ENCODE results near the gene WIPF3. TPM values are rescaled to one million over a fixed set of nuclear protein-coding genes. Genes with fewer than 3 reads are reported as not detected.

Gene WIPF3, protein sequence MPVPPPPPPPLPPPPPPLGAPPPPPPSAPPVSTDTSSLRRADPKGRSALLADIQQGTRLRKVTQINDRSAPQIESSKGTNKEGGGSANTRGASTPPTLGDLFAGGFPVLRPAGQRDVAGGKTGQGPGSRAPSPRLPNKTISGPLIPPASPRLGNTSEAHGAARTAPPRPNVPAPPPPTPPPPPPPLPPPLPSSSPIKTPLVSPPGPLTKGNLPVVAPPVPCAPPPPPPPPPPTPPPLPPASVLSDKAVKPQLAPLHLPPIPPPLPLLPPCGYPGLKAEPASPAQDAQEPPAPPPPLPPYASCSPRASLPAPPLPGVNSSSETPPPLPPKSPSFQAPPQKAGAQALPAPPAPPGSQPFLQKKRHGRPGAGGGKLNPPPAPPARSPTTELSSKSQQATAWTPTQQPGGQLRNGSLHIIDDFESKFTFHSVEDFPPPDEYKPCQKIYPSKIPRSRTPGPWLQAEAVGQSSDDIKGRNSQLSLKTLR
- total RNA-seq, result not detected
- not detected for polyA plus RNA-seq

DNA sequence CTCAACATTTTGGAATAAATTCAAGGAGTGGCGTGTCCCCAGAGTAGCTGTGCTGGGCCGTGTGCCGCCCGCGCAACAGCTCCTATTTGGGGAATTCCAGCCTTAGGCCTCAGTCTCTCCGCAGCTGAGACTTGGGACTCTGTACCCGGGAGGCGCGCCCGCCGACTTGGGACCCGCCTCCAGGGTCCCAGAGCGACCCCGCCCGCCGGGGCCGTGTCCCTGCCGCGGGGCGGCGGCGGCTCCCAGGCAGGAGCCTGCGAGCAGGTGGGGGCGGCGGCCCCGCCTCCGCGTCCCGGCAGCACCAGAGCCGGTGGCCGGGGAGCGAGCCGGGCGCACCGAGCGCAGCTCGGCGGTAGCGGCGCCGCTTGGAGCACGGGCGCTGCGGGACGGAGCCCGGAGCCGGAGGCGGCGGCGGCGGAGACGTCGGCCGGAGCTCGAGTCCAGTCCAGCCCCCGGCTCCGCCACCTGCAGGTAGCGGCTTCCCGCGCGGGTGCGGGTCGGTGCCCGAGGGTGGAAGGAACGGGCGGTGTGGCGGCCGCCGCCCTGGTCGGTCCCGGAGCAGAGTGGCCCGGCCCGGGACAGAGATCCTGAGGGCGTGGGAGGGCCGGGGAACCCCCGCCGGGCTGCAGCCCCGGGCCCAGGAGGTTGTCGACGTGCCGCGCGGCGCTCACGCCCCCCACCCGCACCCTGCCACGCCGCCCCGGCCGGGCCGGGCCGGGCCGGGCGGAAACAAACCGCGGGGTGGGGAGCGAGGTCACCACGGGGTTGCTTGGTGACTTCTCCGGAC is at the start of gene WIPF3:
Gene WIPF3 (plus strand): TSS at position 301 of the 787 bp plus-strand sequence. CDS start 28,217 bp downstream, outside the sequence.
- no peak within 1 kb of the TSS for H3K27ac Mint-ChIP-seq

DNA sequence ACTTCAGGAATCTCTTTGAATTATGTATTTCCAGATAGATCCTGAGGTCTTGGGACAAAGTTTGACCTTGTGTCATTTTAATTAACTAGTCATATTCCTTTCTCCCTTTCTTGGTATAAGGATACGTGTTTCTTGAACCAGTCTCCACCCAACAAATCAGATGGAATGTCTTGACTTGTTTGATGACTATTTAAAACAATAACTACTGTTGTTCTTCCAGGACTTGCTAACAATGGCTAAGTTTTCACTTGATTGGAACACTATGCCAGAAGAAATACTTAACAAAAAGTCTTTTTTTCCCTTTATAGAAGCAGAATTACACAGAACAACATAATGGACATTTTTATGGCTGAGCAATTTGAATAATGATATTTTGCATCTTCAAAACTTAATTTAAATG is 43.0 kb upstream of the WIPF3 start:
- H3K9me3 ChIP-seq (ENCODE audit: control insufficient read depth in 2 of 2, low read length in 2 of 2), result no peaks in the 10 kb centered on the region
- Mint-ChIP-seq H3K4me1 (no peaks in the 10 kb centered on the region), H3K27me3 (peaks cover 7% of the 10 kb centered on the region), H3K4me3 (no peak overlapping the region), H3K27ac (no peak overlapping the region), H3K9me3 (peaks cover 0 to 2% (median 0%) of the 10 kb centered on the region in 7 donors), H3K36me3 (no peaks in the 10 kb centered on the region)
- ATAC-seq (ENCODE audit: low read depth in 2 of 2), result no peak
- no peaks in the 10 kb centered on the region for H3K27me3 ChIP-seq (ENCODE audit: control insufficient read depth, insufficient read depth, low read length)
- no peaks in the 10 kb centered on the region for H3K36me3 ChIP-seq (ENCODE audit: control insufficient read depth, insufficient read depth, low read length)
- H3K27ac ChIP-seq (ENCODE audit: insufficient read depth, low read length, poor library complexity, severe bottlenecking), result no peak overlapping the region
- no peak overlapping the region for H3K4me3 ChIP-seq (ENCODE audit: low read depth, low read length)
- DNase-seq, result no peak
- no peaks in the 10 kb centered on the region for H3K4me1 ChIP-seq (ENCODE audit: control insufficient read depth, insufficient read depth, low read length, poor library complexity, severe bottlenecking)

More for the DNA sequence above, at the start of gene WIPF3:
- Mint-ChIP-seq H3K4me1 (peaks cover 0 to 7% (median 0%) of the 10 kb centered on the region in 4 donors), H3K9me3 (peaks cover 0 to 7% (median 0%) of the 10 kb centered on the region in 7 donors), H3K4me3 (no peak within 1 kb of the TSS), H3K27me3 (peaks cover 67% of the 10 kb centered on the region), H3K36me3 (no peaks in the 10 kb centered on the region)
- H3K4me1 ChIP-seq (ENCODE audit: control insufficient read depth, insufficient read depth, low read length, poor library complexity, severe bottlenecking), result no peaks in the 10 kb centered on the region
- H3K27me3 ChIP-seq (ENCODE audit: control insufficient read depth, insufficient read depth, low read length), result peaks cover 43% of the 10 kb centered on the region
- no peak for ATAC-seq (ENCODE audit: low read depth in 2 of 2)
- H3K4me3 ChIP-seq (ENCODE audit: low read depth, low read length), result no peak within 1 kb of the TSS
- H3K27ac ChIP-seq (ENCODE audit: insufficient read depth, low read length, poor library complexity, severe bottlenecking), result no peak within 1 kb of the TSS
- no peaks in the 10 kb centered on the region for H3K36me3 ChIP-seq (ENCODE audit: control insufficient read depth, insufficient read depth, low read length)
- DNase-seq, result no peak
- no peaks in the 10 kb centered on the region for H3K9me3 ChIP-seq (ENCODE audit: control insufficient read depth in 2 of 2, low read length in 2 of 2)

DNA sequence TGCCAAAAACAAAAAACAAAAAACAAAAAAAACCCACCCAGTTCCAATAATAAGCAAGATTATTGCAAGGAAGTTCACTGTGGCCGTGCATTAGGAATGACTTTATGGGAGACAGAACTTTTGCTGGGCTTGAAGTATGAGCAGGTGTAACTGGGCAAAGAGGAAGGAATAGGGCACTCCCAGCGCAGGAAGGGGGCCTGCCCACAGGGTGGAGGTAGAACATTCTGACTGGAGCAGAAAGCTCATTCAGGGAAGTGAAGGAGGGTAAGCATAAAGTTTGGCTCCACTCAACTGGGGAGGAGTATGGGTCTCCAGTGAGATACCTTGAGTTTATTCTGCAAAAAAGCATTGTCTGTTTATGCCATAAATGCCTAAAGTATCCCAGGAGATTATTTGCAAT is 42.1 kb upstream of the WIPF3 start:
- H3K4me3 ChIP-seq (ENCODE audit: low read depth, low read length), result no peak overlapping the region
- Mint-ChIP-seq H3K36me3 (no peaks in the 10 kb centered on the region), H3K9me3 (peaks cover 0 to 2% (median 0%) of the 10 kb centered on the region in 7 donors), H3K4me1 (no peaks in the 10 kb centered on the region), H3K27ac (no peak overlapping the region), H3K4me3 (no peak overlapping the region), H3K27me3 (peaks cover 7% of the 10 kb centered on the region)
- no peak overlapping the region for H3K27ac ChIP-seq (ENCODE audit: insufficient read depth, low read length, poor library complexity, severe bottlenecking)
- no peaks in the 10 kb centered on the region for H3K4me1 ChIP-seq (ENCODE audit: control insufficient read depth, insufficient read depth, low read length, poor library complexity, severe bottlenecking)
- no peaks in the 10 kb centered on the region for H3K9me3 ChIP-seq (ENCODE audit: control insufficient read depth in 2 of 2, low read length in 2 of 2)
- no peak for ATAC-seq (ENCODE audit: low read depth in 2 of 2)
- no peak for DNase-seq
- H3K27me3 ChIP-seq (ENCODE audit: control insufficient read depth, insufficient read depth, low read length), result no peaks in the 10 kb centered on the region
- H3K36me3 ChIP-seq (ENCODE audit: control insufficient read depth, insufficient read depth, low read length), result no peaks in the 10 kb centered on the region

DNA sequence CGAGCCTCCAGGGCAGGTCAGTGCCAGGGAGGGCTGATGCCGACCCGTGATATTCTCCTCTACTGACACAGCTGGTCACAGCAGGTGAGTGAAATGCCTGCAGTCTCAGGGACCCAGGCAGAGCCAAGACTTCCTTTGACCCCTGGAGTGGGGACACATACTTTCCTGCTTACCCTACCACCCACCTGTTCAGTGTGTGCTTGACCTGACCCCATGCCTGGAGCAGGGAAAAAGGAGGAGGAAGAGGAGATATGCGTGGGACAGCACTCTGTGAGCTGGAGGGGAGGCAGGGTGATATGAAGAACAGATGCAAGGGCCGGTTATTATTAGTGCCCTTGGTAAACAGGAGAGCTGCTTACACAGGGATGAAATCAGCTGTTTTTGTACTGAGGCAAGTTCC is 40.8 kb upstream of the WIPF3 start:
- Mint-ChIP-seq H3K9me3 (no peaks in the 10 kb centered on the region), H3K4me3 (no peak overlapping the region), H3K4me1 (no peaks in the 10 kb centered on the region), H3K27ac (no peak overlapping the region), H3K36me3 (no peaks in the 10 kb centered on the region), H3K27me3 (peaks cover 7% of the 10 kb centered on the region)
- H3K4me1 ChIP-seq (ENCODE audit: control insufficient read depth, insufficient read depth, low read length, poor library complexity, severe bottlenecking), result no peaks in the 10 kb centered on the region
- no peaks in the 10 kb centered on the region for H3K27me3 ChIP-seq (ENCODE audit: control insufficient read depth, insufficient read depth, low read length)
- no peaks in the 10 kb centered on the region for H3K9me3 ChIP-seq (ENCODE audit: control insufficient read depth in 2 of 2, low read length in 2 of 2)
- no peak overlapping the region for H3K4me3 ChIP-seq (ENCODE audit: low read depth, low read length)
- DNase-seq, result no peak
- no peaks in the 10 kb centered on the region for H3K36me3 ChIP-seq (ENCODE audit: control insufficient read depth, insufficient read depth, low read length)
- no peak for ATAC-seq (ENCODE audit: low read depth in 2 of 2)
- no peak overlapping the region for H3K27ac ChIP-seq (ENCODE audit: insufficient read depth, low read length, poor library complexity, severe bottlenecking)

DNA sequence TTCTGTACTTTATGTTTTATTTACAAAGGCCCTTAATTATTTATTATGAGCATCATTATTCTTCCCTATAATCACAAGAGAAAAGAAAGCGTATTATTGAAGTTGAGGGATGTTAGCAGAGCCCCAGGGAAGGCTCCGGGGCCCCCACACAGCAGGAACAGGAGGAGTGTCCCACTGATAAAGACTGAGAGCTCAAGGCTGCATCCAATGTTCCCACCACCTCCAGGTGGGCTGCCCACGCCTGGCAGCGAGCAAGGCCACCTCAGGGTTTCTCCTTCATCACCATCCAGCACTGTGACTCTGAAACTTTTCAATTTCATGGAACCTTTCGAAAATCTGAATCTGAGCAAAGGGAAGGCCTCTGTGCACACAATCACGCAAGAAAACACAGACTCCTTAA is 35.9 kb upstream of the WIPF3 start:
- peaks cover 7% of the 10 kb centered on the region for H3K27me3 Mint-ChIP-seq
- no peak overlapping the region for H3K27ac ChIP-seq (ENCODE audit: insufficient read depth, low read length, poor library complexity, severe bottlenecking)
- no peak overlapping the region for H3K4me3 ChIP-seq (ENCODE audit: low read depth, low read length)
- H3K27me3 ChIP-seq (ENCODE audit: control insufficient read depth, insufficient read depth, low read length), result peaks cover 2% of the 10 kb centered on the region
- H3K9me3 ChIP-seq (ENCODE audit: control insufficient read depth in 2 of 2, low read length in 2 of 2), result peaks cover 0 to 2% of the 10 kb centered on the region in 2 experiments
- peaks cover 0 to 5% (median 0%) of the 10 kb centered on the region in 7 donors for H3K9me3 Mint-ChIP-seq
- ATAC-seq (ENCODE audit: low read depth in 2 of 2) (no peak), DNase-seq (no peak)
- H3K4me3 Mint-ChIP-seq, result no peak overlapping the region
- no peaks in the 10 kb centered on the region for H3K4me1 ChIP-seq (ENCODE audit: control insufficient read depth, insufficient read depth, low read length, poor library complexity, severe bottlenecking)
- no peaks in the 10 kb centered on the region for H3K4me1 Mint-ChIP-seq
- no peaks in the 10 kb centered on the region for H3K36me3 Mint-ChIP-seq
- no peak overlapping the region for H3K27ac Mint-ChIP-seq
- H3K36me3 ChIP-seq (ENCODE audit: control insufficient read depth, insufficient read depth, low read length), result no peaks in the 10 kb centered on the region

DNA sequence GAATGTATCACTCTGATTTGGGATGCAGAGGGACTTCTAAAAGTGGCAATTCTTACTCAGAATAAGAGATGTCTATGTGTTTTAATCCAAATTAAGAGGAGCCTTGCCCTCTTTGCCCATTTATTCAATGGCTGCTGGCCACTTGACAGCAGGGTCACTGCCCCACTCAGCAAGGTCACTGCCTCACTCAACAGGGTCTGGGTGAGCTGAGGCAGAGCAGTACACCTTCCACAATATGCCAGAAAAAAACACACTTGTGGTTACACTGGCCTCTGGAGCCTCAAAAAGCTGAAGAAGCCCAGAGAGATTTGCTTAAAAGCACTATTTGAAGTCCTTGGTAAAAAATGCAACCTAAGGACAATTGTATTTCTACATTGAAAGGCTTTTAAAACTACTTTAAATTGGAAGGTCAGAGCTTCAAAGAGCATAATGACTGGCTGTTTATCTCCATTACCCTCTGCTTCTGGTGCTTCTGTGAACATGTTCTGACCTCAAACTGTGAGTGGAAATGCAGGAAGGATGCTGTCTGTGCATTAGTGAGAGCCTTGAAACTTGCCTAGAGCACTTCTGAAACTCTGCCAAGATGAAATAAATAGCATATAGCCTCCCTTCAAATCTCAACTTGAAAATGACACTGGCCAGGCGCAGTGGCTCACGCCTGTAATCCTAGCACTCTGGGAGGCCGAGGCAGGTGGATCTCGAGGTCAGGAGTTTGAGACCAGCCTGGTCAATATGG is 35.1 kb upstream of the WIPF3 start:
- peaks cover 4% of the 10 kb centered on the region for H3K27me3 Mint-ChIP-seq
- Histone ChIP-seq H3K4me1 (ENCODE audit: control insufficient read depth, insufficient read depth, low read length, poor library complexity, severe bottlenecking) (no peaks in the 10 kb centered on the region), H3K9me3 (ENCODE audit: control insufficient read depth in 2 of 2, low read length in 2 of 2) (peaks cover 0 to 2% of the 10 kb centered on the region in 2 experiments), H3K36me3 (ENCODE audit: control insufficient read depth, insufficient read depth, low read length) (no peaks in the 10 kb centered on the region), H3K4me3 (ENCODE audit: low read depth, low read length) (no peak overlapping the region), H3K27me3 (ENCODE audit: control insufficient read depth, insufficient read depth, low read length) (peaks cover 2% of the 10 kb centered on the region), H3K27ac (ENCODE audit: insufficient read depth, low read length, poor library complexity, severe bottlenecking) (no peak overlapping the region)
- DNase-seq (no peak), ATAC-seq (ENCODE audit: low read depth in 2 of 2) (no peak)
- H3K4me3 Mint-ChIP-seq, result no peak overlapping the region
- no peak overlapping the region for H3K27ac Mint-ChIP-seq
- peaks cover 0 to 5% (median 0%) of the 10 kb centered on the region in 7 donors for H3K9me3 Mint-ChIP-seq
- H3K36me3 Mint-ChIP-seq, result no peaks in the 10 kb centered on the region
- H3K4me1 Mint-ChIP-seq, result no peaks in the 10 kb centered on the region

DNA sequence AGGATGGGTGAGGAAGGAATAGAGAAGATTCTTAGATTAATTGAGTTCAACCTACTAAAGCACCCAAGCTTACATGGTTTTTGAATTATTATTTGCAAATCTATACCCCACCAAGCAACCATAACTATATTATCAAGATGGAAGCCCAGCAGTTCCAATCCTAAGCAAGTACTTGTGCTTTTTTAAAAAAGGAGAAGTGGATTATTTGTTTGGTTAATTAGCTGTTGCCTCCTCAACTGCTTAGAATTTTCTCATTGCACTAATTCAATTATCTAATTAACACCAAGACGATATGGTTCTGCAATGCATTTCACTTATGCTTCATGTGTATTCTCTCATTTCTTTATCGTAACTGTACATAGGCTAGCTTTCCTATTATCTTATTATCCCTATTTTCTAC is 27.3 kb upstream of the WIPF3 start:
- no peaks in the 10 kb centered on the region for H3K4me1 Mint-ChIP-seq
- Histone ChIP-seq H3K27ac (ENCODE audit: insufficient read depth, low read length, poor library complexity, severe bottlenecking) (no peak overlapping the region), H3K9me3 (ENCODE audit: control insufficient read depth in 2 of 2, low read length in 2 of 2) (peaks cover 0 to 2% of the 10 kb centered on the region in 2 experiments), H3K4me3 (ENCODE audit: low read depth, low read length) (no peak overlapping the region), H3K4me1 (ENCODE audit: control insufficient read depth, insufficient read depth, low read length, poor library complexity, severe bottlenecking) (no peaks in the 10 kb centered on the region), H3K27me3 (ENCODE audit: control insufficient read depth, insufficient read depth, low read length) (no peaks in the 10 kb centered on the region), H3K36me3 (ENCODE audit: control insufficient read depth, insufficient read depth, low read length) (no peaks in the 10 kb centered on the region)
- H3K36me3 Mint-ChIP-seq, result no peaks in the 10 kb centered on the region
- peaks cover 0 to 5% (median 1%) of the 10 kb centered on the region in 7 donors for H3K9me3 Mint-ChIP-seq
- H3K27me3 Mint-ChIP-seq, result no peaks in the 10 kb centered on the region
- ATAC-seq (ENCODE audit: low read depth in 2 of 2) (no peak), DNase-seq (no peak)
- H3K27ac Mint-ChIP-seq, result no peak overlapping the region
- no peak overlapping the region for H3K4me3 Mint-ChIP-seq

Data from CD4-positive, CD25-positive, alpha-beta regulatory T cell (primary cell).